Measurements from ENCODE around the gene PRRT2.
A peak's percentile ranks its signal among the peaks of the same experiment; 100 is the strongest.

Gene PRRT2

DNA sequence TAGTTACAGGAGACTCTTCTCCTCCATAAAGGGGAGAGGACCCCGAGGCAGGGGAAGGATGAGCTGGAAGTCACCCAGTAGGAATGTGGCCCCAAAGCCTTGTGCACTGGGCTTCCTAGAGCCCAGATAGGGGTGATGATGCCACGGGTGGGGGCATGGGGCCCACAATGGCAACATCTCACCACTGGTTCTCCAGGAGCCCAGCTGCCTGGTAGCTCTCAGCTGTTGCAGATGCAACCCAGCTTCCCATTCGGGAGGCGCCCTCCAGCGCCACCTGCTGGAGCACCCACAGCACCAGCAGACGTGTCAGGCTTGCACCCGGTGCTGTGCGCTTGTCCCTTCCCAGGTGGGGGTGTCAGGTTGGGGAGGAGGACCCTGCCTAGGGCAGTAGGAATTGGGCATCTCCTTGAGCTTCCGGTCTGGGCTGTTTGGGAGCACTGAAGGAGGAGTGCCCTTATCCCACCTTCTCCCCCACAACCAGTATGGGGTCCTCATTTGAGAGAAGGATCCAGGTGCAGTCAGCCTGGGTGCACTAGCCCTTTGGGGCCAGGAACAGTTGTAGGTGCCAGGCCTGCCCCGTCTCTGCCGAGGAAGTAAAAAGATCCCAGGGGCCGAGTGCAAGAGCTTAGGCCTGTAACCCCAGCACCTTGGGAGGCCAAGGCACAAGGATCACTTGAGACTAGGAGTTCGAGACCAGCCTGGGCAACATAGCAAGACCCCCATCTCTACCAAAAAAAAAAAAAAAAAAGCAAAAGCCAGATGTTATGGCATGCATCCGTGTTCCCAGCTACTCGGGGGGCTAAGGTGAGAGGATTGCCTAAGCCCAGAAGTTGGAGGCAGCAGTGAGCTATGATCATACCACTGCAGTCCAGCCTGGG is 36.7 kb downstream of the PRRT2 start:
- H3K9ac ChIP-seq (ENCODE audit: low read length): no peak overlapping the region
- H3K79me2 ChIP-seq (ENCODE audit: control insufficient read depth, insufficient read depth, low read length, poor library complexity): no peaks in the 10 kb centered on the region
- WGBS (ENCODE audit: extremely low coverage, insufficient coverage, insufficient read length): no CpG with 5 or more reads among the region's 15 CpGs
- no peak overlapping the region for H4K8ac ChIP-seq (ENCODE audit: low read depth, low read length)
- no peak overlapping the region for H3K4me2 ChIP-seq (ENCODE audit: low read length)
- H3K9me3 ChIP-seq (ENCODE audit: insufficient read depth, low read depth, low read length): peaks cover 1% of the 10 kb centered on the region
- H2BK120ac ChIP-seq (ENCODE audit: insufficient read depth, low read length, poor library complexity): no peak overlapping the region
- no peak overlapping the region for H3K18ac ChIP-seq (ENCODE audit: low read length)
- peaks cover 0 to 2% of the 10 kb centered on the region in 2 experiments for H3K36me3 ChIP-seq (ENCODE audit: control insufficient read depth in 1 of 2, insufficient read depth in 2 of 2, low read length in 2 of 2)
- H4K12ac ChIP-seq (ENCODE audit: low read depth, low read length): no peak overlapping the region
- no peak overlapping the region for H3K14ac ChIP-seq (ENCODE audit: low read length)
- H4K91ac ChIP-seq (ENCODE audit: low read depth, low read length): no peak overlapping the region
- no peak overlapping the region for H2AFZ ChIP-seq (ENCODE audit: insufficient read depth, low read length, poor library complexity)
- no peak overlapping the region for H3K23ac ChIP-seq (ENCODE audit: low read length)
- no peaks in the 10 kb centered on the region for H3K79me1 ChIP-seq (ENCODE audit: low read length)
- H3K27me3 ChIP-seq (ENCODE audit: insufficient read depth, low read length): no peaks in the 10 kb centered on the region
- H3K4me1 ChIP-seq (ENCODE audit: control insufficient read depth in 1 of 2, insufficient read depth in 2 of 2, low read length in 2 of 2): peaks cover 6 to 7% of the 10 kb centered on the region in 2 experiments
- H3K4ac ChIP-seq (ENCODE audit: low read depth, low read length): no peak overlapping the region
- H2AK5ac ChIP-seq (ENCODE audit: low read length): no peak overlapping the region
- peak; percentile 66 to 83 for DNase-seq
- no peak overlapping the region for H2BK12ac ChIP-seq (ENCODE audit: low read length)
- no peak overlapping the region for H2BK5ac ChIP-seq (ENCODE audit: low read depth, low read length, poor library complexity)
- H3K4me3 ChIP-seq (ENCODE audit: low read depth, low read length): no peak overlapping the region
- H3K27ac ChIP-seq (ENCODE audit: low read depth, low read length): no peak overlapping the region

DNA sequence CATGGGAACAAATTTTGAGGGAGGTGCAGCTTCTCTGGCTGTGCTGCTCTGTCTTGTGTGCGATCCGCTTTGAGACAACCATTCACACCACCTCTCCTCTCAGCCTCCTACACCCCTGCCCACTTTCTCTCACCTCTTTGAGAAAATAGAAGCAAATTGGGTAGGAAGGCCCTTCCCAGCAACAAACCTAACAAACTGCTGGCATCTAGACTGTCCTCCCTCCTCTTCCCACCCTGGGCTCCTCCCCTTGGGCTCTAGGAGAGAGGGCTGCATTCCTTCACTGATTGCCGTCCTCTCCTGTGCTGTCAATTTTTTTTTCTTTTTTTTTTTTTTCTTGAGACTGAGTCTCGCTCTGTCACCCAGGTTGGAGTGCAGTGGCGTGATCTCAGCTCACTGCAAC is 37.5 kb downstream of the PRRT2 start:
- Histone ChIP-seq H4K12ac (ENCODE audit: low read depth, low read length) (no peak overlapping the region), H4K91ac (ENCODE audit: low read depth, low read length) (no peak overlapping the region), H2BK5ac (ENCODE audit: low read depth, low read length, poor library complexity) (peak overlapping the region; percentile 31), H3K18ac (ENCODE audit: low read length) (no peak overlapping the region), H3K79me2 (ENCODE audit: control insufficient read depth, insufficient read depth, low read length, poor library complexity) (no peaks in the 10 kb centered on the region), H3K9ac (ENCODE audit: low read length) (no peak overlapping the region), H2BK12ac (ENCODE audit: low read length) (peak overlapping the region; percentile 23), H3K79me1 (ENCODE audit: low read length) (no peaks in the 10 kb centered on the region), H2BK120ac (ENCODE audit: insufficient read depth, low read length, poor library complexity) (peak overlapping the region; percentile 18), H3K27me3 (ENCODE audit: insufficient read depth, low read length) (no peaks in the 10 kb centered on the region), H3K14ac (ENCODE audit: low read length) (no peak overlapping the region), H3K27ac (ENCODE audit: low read depth, low read length) (no peak overlapping the region), H2AK5ac (ENCODE audit: low read length) (no peak overlapping the region), H3K9me3 (ENCODE audit: insufficient read depth, low read depth, low read length) (peaks cover 1% of the 10 kb centered on the region), H3K4me3 (ENCODE audit: low read depth, low read length) (no peak overlapping the region), H3K4me1 (ENCODE audit: control insufficient read depth in 1 of 2, insufficient read depth in 2 of 2, low read length in 2 of 2) (peaks cover 6 to 7% of the 10 kb centered on the region in 2 experiments), H4K8ac (ENCODE audit: low read depth, low read length) (peak overlapping the region; percentile 55), H3K4me2 (ENCODE audit: low read length) (peak overlapping the region; percentile 30), H3K4ac (ENCODE audit: low read depth, low read length) (no peak overlapping the region), H2AFZ (ENCODE audit: insufficient read depth, low read length, poor library complexity) (peak overlapping the region; percentile 63), H3K36me3 (ENCODE audit: control insufficient read depth in 1 of 2, insufficient read depth in 2 of 2, low read length in 2 of 2) (peaks cover 0 to 2% of the 10 kb centered on the region in 2 experiments), H3K23ac (ENCODE audit: low read length) (no peak overlapping the region)
- peak; percentile 22 to 39 for DNase-seq
- no CpG with 5 or more reads among the region's 5 CpGs for WGBS (ENCODE audit: extremely low coverage, insufficient coverage, insufficient read length)

DNA sequence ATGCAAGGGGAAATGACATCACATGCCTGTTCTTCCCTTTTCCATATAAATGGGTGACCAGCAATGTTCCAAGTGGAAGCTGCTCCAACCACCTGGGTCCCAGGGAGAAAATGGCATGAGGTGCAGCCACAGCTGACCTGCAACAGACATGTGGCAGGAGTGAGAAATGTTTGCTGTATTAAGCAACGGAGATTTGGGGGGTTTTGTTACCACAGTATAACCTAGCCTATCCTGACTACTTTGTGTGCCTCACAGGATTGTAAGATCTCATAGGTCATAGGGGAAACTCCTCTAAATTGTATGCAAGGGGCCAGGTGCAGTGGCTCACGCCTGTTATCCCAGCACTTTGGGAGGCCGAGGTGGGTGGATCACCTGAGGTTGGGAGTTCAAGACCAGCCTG is 39.0 kb downstream of the PRRT2 start:
- Histone ChIP-seq H3K9me3 (ENCODE audit: insufficient read depth, low read depth, low read length) (peaks cover 1% of the 10 kb centered on the region), H3K27me3 (ENCODE audit: insufficient read depth, low read length) (no peaks in the 10 kb centered on the region), H3K79me1 (ENCODE audit: low read length) (no peaks in the 10 kb centered on the region), H3K14ac (ENCODE audit: low read length) (no peak overlapping the region), H3K9ac (ENCODE audit: low read length) (no peak overlapping the region), H4K8ac (ENCODE audit: low read depth, low read length) (no peak overlapping the region), H3K4me2 (ENCODE audit: low read length) (no peak overlapping the region), H3K36me3 (ENCODE audit: control insufficient read depth in 1 of 2, insufficient read depth in 2 of 2, low read length in 2 of 2) (peaks cover 0 to 2% of the 10 kb centered on the region in 2 experiments), H3K23ac (ENCODE audit: low read length) (no peak overlapping the region), H4K12ac (ENCODE audit: low read depth, low read length) (no peak overlapping the region), H3K79me2 (ENCODE audit: control insufficient read depth, insufficient read depth, low read length, poor library complexity) (no peaks in the 10 kb centered on the region), H3K4me1 (ENCODE audit: control insufficient read depth in 1 of 2, insufficient read depth in 2 of 2, low read length in 2 of 2) (peaks cover 4% of the 10 kb centered on the region in 2 experiments), H2BK5ac (ENCODE audit: low read depth, low read length, poor library complexity) (no peak overlapping the region), H3K4me3 (ENCODE audit: low read depth, low read length) (no peak overlapping the region), H3K27ac (ENCODE audit: low read depth, low read length) (no peak overlapping the region), H2AFZ (ENCODE audit: insufficient read depth, low read length, poor library complexity) (no peak overlapping the region), H3K18ac (ENCODE audit: low read length) (no peak overlapping the region), H2AK5ac (ENCODE audit: low read length) (no peak overlapping the region), H4K91ac (ENCODE audit: low read depth, low read length) (no peak overlapping the region), H3K4ac (ENCODE audit: low read depth, low read length) (no peak overlapping the region), H2BK120ac (ENCODE audit: insufficient read depth, low read length, poor library complexity) (no peak overlapping the region), H2BK12ac (ENCODE audit: low read length) (no peak overlapping the region)
- WGBS (ENCODE audit: extremely low coverage, insufficient coverage, insufficient read length): no CpG with 5 or more reads among the region's 3 CpGs
- no peak for DNase-seq

DNA sequence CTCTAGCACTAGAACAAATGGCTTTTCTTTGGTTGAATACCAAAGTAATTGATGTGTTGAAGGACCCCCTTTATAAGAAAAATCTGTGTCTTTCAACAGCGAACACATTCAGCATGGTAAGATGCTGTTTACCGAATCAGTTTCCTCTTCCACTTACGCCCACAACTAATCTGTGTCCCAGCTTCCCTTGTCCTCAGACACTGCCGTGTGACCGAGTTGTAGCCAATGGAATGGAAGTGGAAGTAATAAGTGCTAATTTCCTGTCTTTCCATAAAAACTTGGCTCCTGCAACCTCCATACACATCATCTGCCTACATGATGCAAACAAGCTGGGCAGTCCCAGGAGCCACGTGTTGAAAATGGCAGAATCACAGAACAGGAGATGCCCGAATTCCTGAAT is 40.7 kb downstream of the PRRT2 start:
- Histone ChIP-seq H2AK5ac (ENCODE audit: low read length) (no peak overlapping the region), H2BK5ac (ENCODE audit: low read depth, low read length, poor library complexity) (no peak overlapping the region), H3K4me1 (ENCODE audit: control insufficient read depth in 1 of 2, insufficient read depth in 2 of 2, low read length in 2 of 2) (peaks cover 4% of the 10 kb centered on the region in 2 experiments), H3K27me3 (ENCODE audit: insufficient read depth, low read length) (no peaks in the 10 kb centered on the region), H3K36me3 (ENCODE audit: control insufficient read depth in 1 of 2, insufficient read depth in 2 of 2, low read length in 2 of 2) (no peaks in the 10 kb centered on the region), H3K4me2 (ENCODE audit: low read length) (no peak overlapping the region), H3K9ac (ENCODE audit: low read length) (no peak overlapping the region), H3K9me3 (ENCODE audit: insufficient read depth, low read depth, low read length) (no peaks in the 10 kb centered on the region), H3K4me3 (ENCODE audit: low read depth, low read length) (no peak overlapping the region), H3K23ac (ENCODE audit: low read length) (no peak overlapping the region), H3K27ac (ENCODE audit: low read depth, low read length) (no peak overlapping the region), H4K12ac (ENCODE audit: low read depth, low read length) (no peak overlapping the region), H3K18ac (ENCODE audit: low read length) (no peak overlapping the region), H2BK120ac (ENCODE audit: insufficient read depth, low read length, poor library complexity) (no peak overlapping the region), H3K79me2 (ENCODE audit: control insufficient read depth, insufficient read depth, low read length, poor library complexity) (no peaks in the 10 kb centered on the region), H3K4ac (ENCODE audit: low read depth, low read length) (no peak overlapping the region), H3K79me1 (ENCODE audit: low read length) (no peaks in the 10 kb centered on the region), H4K8ac (ENCODE audit: low read depth, low read length) (no peak overlapping the region), H2BK12ac (ENCODE audit: low read length) (no peak overlapping the region), H2AFZ (ENCODE audit: insufficient read depth, low read length, poor library complexity) (no peak overlapping the region), H3K14ac (ENCODE audit: low read length) (no peak overlapping the region), H4K91ac (ENCODE audit: low read depth, low read length) (no peak overlapping the region)
- DNase-seq: no peak
- WGBS (ENCODE audit: extremely low coverage, insufficient coverage, insufficient read length): no CpG with 5 or more reads among the region's 7 CpGs
